GM20000 (cell line): ENCODE data around the gene PTPRG.

ENCODE experiments used
- DNase-seq: peaks from one replicate; pipeline ENCODE4 v3.0.0; 2012; ENCODE audit warnings: low spot score
- CTCF ChIP-seq: IDR thresholded peaks from 2 replicates; pipeline ENCODE4 v1.5.1; 2012; ENCODE audit warnings: mild to moderate bottlenecking, control low read depth; ENCODE audit errors: extremely low read depth, missing control alignments

Gene PTPRG

GRCh38 chr3:61591300-61591699 is 29.9 kb downstream of the PTPRG start:
- no peak for DNase-seq
- TF ChIP-seq CTCF, result no peak

GRCh38 chr3:61593446-61594029 is 32.2 kb downstream of the PTPRG start:
- DNase-seq, result no peak
- no peak for TF ChIP-seq CTCF

- no peak for TF ChIP-seq CTCF
- no peak for DNase-seq
These were observed 33.0 kb downstream of the PTPRG start for GRCh38 chr3:61594144-61594963.

GRCh38 chr3:61594964-61595285 is 33.6 kb downstream of the PTPRG start:
- no peak for TF ChIP-seq CTCF
- no peak for DNase-seq

- no peak for TF ChIP-seq CTCF
- no peak for DNase-seq
These were observed 33.9 kb downstream of the PTPRG start for GRCh38 chr3:61595288-61595687.

GRCh38 chr3:61595826-61596225 is 34.5 kb downstream of the PTPRG start:
- TF ChIP-seq CTCF, result no peak
- DNase-seq, result no peak

- no peak for DNase-seq
- no peak for TF ChIP-seq CTCF
These were observed 36.5 kb downstream of the PTPRG start for GRCh38 chr3:61597906-61598305.
